ENCODE measurements around the gene PIGBOS1. TPM values are rescaled to one million over a fixed set of nuclear protein-coding genes. Genes with fewer than 3 reads are reported as not detected.
"Not testable (repeated sequence)": the region's sequence is repeated elsewhere in the genome, so short reads cannot be mapped to it uniquely, and the experiment has no call there.

Gene PIGBOS1
- total and polyA plus RNA-seq, 2 donors from 2014 or later: 15.9 to 21.0 TPM

DNA sequence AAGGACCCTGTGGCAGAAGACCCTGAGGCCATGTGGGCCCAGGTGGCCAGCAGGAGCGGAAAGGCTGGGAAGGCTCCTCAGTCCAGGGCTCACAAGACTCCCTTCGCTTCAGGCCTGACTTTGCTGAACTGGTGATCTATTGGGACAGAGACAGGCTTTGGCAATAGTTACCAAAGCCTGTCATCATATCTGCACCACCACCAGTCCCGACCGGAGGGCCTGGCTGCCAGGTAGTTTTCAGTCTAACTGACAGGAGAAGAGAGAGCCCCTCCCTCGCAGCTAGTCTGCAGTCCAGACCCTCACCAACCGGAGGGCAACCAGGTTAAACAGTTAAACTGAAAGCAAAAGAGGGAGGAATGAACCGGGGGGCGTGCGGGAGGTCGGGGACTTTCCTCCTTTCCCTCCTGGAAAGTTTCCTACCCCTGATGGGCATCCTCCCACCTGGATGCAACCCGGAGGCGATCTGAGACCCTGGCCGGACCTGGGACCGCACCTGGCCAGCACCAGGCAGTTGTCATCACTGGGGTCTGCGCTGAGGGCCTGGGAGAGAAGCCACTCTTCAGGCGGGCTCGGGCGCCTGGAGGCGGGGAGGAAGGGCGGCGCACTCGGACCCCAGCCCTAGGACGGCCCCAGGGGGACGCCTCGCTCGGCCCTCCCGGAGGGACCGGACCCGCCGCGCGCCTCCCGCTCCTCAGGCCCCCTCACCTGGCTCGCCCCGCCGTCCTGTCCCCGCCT is 29.7 kb downstream of the PIGBOS1 start:
- intact Hi-C loops (cut with DNase I): no loop called here
- Histone ChIP-seq H3K27me3 (ENCODE audit: control insufficient read depth, insufficient read depth, low read length) (no peaks in the 10 kb centered on the region), H3K4me1 (ENCODE audit: control insufficient read depth in 2 of 3, insufficient read depth in 2 of 3, low read depth in 1 of 3, low read length in 3 of 3) (peaks cover 0 to 6% (median 0%) of the 10 kb centered on the region in 3 donors), H3K9ac (ENCODE audit: low read length in 3 of 3) (peak overlapping the region; percentile 39 to 86 (median 50)), H3K27ac (ENCODE audit: low read depth in 2 of 2, low read length in 2 of 2) (peak overlapping the region; percentile 5 to 91), H3K9me3 (ENCODE audit: control insufficient read depth in 2 of 3, insufficient read depth in 1 of 3, low read length in 3 of 3) (no peaks in the 10 kb centered on the region), H3K4me3 (ENCODE audit: low read length in 3 of 3) (peak overlapping the region; percentile 53 to 90 (median 77)), H3K36me3 (ENCODE audit: control insufficient read depth in 2 of 3, insufficient read depth in 3 of 3, low read length in 3 of 3) (peaks cover 0 to 2% (median 0%) of the 10 kb centered on the region in 3 donors)
- FAIRE-seq (no peak), DNase-seq (peak in 4 of 5 donors; percentile 34 to 77 (median 56))
- TF ChIP-seq, protein P1, sequence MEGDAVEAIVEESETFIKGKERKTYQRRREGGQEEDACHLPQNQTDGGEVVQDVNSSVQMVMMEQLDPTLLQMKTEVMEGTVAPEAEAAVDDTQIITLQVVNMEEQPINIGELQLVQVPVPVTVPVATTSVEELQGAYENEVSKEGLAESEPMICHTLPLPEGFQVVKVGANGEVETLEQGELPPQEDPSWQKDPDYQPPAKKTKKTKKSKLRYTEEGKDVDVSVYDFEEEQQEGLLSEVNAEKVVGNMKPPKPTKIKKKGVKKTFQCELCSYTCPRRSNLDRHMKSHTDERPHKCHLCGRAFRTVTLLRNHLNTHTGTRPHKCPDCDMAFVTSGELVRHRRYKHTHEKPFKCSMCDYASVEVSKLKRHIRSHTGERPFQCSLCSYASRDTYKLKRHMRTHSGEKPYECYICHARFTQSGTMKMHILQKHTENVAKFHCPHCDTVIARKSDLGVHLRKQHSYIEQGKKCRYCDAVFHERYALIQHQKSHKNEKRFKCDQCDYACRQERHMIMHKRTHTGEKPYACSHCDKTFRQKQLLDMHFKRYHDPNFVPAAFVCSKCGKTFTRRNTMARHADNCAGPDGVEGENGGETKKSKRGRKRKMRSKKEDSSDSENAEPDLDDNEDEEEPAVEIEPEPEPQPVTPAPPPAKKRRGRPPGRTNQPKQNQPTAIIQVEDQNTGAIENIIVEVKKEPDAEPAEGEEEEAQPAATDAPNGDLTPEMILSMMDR (IDR thresholded peaks at IDR 0.05; ENCODE audit: borderline replicate concordance, extremely low read depth, insufficient read depth): no peak

DNA sequence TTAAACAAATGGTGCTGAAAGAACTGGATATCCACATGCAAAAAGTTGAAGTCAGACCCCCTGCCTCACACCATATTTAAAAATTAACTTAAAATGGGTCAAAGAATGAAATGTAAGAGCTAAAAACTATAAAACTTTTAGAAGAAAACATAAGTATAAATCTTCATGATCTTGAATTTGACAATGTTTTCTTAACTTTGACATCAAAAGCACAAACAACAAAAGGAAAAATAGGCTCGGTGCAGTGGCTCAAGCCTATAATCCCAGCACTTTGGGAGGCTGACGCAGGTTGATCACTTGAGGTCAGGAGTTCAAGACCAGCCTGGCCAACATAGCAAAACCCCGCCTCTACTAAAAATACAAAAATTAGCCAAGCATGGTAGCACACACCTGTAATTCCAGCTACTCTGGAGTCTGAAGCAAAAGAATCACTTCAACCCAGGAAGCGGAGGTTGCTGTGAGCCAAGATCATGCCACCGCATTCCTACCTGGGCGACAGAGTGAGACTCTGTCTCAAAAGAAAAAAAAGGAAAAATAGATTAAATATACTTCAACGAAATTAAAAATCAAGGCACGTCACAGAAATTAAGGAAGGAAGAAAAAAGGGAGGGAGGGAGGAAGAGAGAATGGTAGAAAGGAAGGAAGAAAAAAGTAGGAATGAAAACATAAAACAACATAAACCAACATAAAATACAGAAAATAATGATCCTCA is 30.8 kb downstream of the PIGBOS1 start:
- peaks cover 0 to 6% (median 0%) of the 10 kb centered on the region in 3 donors for H3K4me1 ChIP-seq (ENCODE audit: control insufficient read depth in 2 of 3, insufficient read depth in 2 of 3, low read depth in 1 of 3, low read length in 3 of 3)
- H3K9ac ChIP-seq (ENCODE audit: low read length in 3 of 3): no peak overlapping the region
- TF ChIP-seq, protein P1 (IDR thresholded peaks at IDR 0.05; ENCODE audit: borderline replicate concordance, extremely low read depth, insufficient read depth): no peak
- peak in 1 of 5 donors; percentile 11 for DNase-seq
- H3K27me3 ChIP-seq (ENCODE audit: control insufficient read depth, insufficient read depth, low read length): no peaks in the 10 kb centered on the region
- intact Hi-C loops (cut with DNase I): no loop called here
- no peak overlapping the region for H3K27ac ChIP-seq (ENCODE audit: low read depth in 2 of 2, low read length in 2 of 2)
- peaks cover 0 to 2% (median 0%) of the 10 kb centered on the region in 3 donors for H3K36me3 ChIP-seq (ENCODE audit: control insufficient read depth in 2 of 3, insufficient read depth in 3 of 3, low read length in 3 of 3)
- H3K9me3 ChIP-seq (ENCODE audit: control insufficient read depth in 2 of 3, insufficient read depth in 1 of 3, low read length in 3 of 3): no peaks in the 10 kb centered on the region
- H3K4me3 ChIP-seq (ENCODE audit: low read length in 3 of 3): peak overlapping the region in 1 of 3 donors; percentile 90
- no peak for FAIRE-seq

- H3K27me3 ChIP-seq (ENCODE audit: control insufficient read depth, insufficient read depth, low read length); H3K9ac ChIP-seq (ENCODE audit: low read length in 3 of 3); H3K4me1 ChIP-seq (ENCODE audit: control insufficient read depth in 2 of 3, insufficient read depth in 2 of 3, low read depth in 1 of 3, low read length in 3 of 3); DNase-seq; H3K4me3 ChIP-seq (ENCODE audit: low read length in 3 of 3); H3K27ac ChIP-seq (ENCODE audit: low read depth in 2 of 2, low read length in 2 of 2); intact Hi-C loops (cut with DNase I); H3K36me3 ChIP-seq (ENCODE audit: control insufficient read depth in 2 of 3, insufficient read depth in 3 of 3, low read length in 3 of 3); FAIRE-seq; H3K9me3 ChIP-seq (ENCODE audit: control insufficient read depth in 2 of 3, insufficient read depth in 1 of 3, low read length in 3 of 3): not testable (repeated sequence)
Observed at GRCh38 chr15:55286442-55287189, 32.3 kb downstream of the PIGBOS1 start.

Data from kidney (tissue), 14 donors.